ENCODE measurements around the gene FRY. TPM values are rescaled to one million over a fixed set of nuclear protein-coding genes. Genes with fewer than 3 reads are reported as not detected.
A peak's percentile ranks its signal among the peaks of the same experiment; 100 is the strongest.
"Not testable (repeated sequence)": the region's sequence is repeated elsewhere in the genome, so short reads cannot be mapped to it uniquely, and the experiment has no call there.

Gene FRY
- 9.8 TPM for total RNA-seq
- 4.8 TPM for polyA plus RNA-seq
- long read RNA-seq, donor 1, result 0 reads
- long read RNA-seq, donor 2, result 0 reads
- long read RNA-seq, donor 3, partial matches to known transcripts, result 0 of 2 reads
- long read RNA-seq, donor 3, other reads (novel, unspliced or antisense), result 0 of 2 reads
- long read RNA-seq, donor 4, result 0 reads
- long read RNA-seq, donor 5, result 0 reads
- long read RNA-seq, donor 6, result 0 reads
- long read RNA-seq, donor 7, result 0 reads
- long read RNA-seq, donor 8, result 0 reads
- long read RNA-seq, donor 9, result 0 reads
- long read RNA-seq, donor 10, partial matches to known transcripts, result 0 of 2 reads
- long read RNA-seq, donor 10, other reads (novel, unspliced or antisense), result 0 of 2 reads

GRCh38 chr13:32031025-32031814 lies at the start of gene FRY:
Gene FRY, plus strand, starts transcription at chr13:32031774. Its CDS starts 22 bp downstream, at chr13:32031796.
- H3K4me3 ChIP-seq (ENCODE audit: low read length in 2 of 2), result peak within 1 kb of the TSS; percentile 75 to 82
- peak within 1 kb of the TSS; percentile 57 to 87 for H3K27ac ChIP-seq (ENCODE audit: low read depth in 1 of 2, low read length in 1 of 2)
- DNase-seq (ENCODE audit: low read depth in 6 of 9, low spot score in 9 of 9), result peak; percentile 40 to 87 (median 62)
- H3K36me3 ChIP-seq (ENCODE audit: control insufficient read depth in 2 of 2, insufficient read depth in 2 of 2, low read length in 1 of 2), result no peaks in the 10 kb centered on the region
- peaks cover 2 to 4% of the 10 kb centered on the region in 2 donors for H3K4me1 ChIP-seq (ENCODE audit: control insufficient read depth in 2 of 2, insufficient read depth in 2 of 2, low read length in 2 of 2)
- H3K27me3 ChIP-seq (ENCODE audit: control insufficient read depth in 2 of 2, insufficient read depth in 1 of 2, low read length in 1 of 2), result peaks cover 0 to 6% of the 10 kb centered on the region in 2 donors
- under 1% methylated on average over 59 of the region's 59 CpGs for WGBS
- H3K9me3 ChIP-seq (ENCODE audit: control insufficient read depth in 2 of 2, insufficient read depth in 1 of 2, low read length in 1 of 2), result no peaks in the 10 kb centered on the region

DNA sequence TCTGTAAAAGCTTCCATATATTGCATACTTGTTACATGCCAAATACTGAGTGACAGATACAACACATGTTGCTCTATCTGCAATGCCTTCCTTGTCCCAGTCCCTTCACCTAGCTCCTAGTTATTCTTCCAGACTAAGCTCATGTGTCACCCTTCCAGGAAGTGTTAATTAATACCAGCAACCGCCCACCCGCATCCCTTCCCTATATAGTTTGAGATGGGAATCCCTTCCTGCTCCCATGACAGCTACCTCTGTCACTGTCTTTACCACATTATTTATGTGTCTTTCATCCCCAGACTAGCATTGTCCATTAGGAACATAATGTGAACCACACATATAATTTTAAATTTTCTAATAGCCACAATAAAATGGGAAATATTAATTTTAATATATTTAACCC lies 49.5 kb upstream of the FRY start:
- WGBS, result 97% methylated on average over 2 of the region's 2 CpGs
- H3K9me3 ChIP-seq (ENCODE audit: control insufficient read depth in 2 of 2, insufficient read depth in 1 of 2, low read length in 1 of 2), result no peaks in the 10 kb centered on the region
- DNase-seq (ENCODE audit: low read depth in 6 of 9, low spot score in 9 of 9), result no peak
- no peaks in the 10 kb centered on the region for H3K27me3 ChIP-seq (ENCODE audit: control insufficient read depth in 2 of 2, insufficient read depth in 1 of 2, low read length in 1 of 2)
- no peaks in the 10 kb centered on the region for H3K4me1 ChIP-seq (ENCODE audit: control insufficient read depth in 2 of 2, insufficient read depth in 2 of 2, low read length in 2 of 2)
- no peak overlapping the region for H3K4me3 ChIP-seq (ENCODE audit: low read length in 2 of 2)
- no peak overlapping the region for H3K27ac ChIP-seq (ENCODE audit: low read depth in 1 of 2, low read length in 1 of 2)
- H3K36me3 ChIP-seq (ENCODE audit: control insufficient read depth in 2 of 2, insufficient read depth in 2 of 2, low read length in 1 of 2), result no peaks in the 10 kb centered on the region

DNA sequence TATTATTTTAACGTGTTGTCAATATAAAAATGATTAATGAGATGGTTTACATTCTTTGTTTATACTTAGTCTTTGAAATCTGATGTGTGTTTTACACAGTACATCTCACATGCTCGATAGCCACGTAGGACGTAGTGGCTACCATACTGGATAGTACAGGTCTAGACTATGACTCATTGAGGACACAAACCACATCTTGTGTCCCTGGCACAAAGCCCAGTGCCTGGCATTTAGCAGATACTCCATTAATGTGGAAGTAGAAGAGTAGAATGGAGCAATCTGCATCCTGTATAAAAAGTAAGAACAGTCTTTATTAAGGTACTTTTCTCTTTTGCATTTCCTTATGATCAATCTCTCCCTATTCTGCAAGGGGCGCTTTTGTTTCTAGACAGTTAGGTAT lies 49.0 kb upstream of the FRY start:
- Histone ChIP-seq H3K27me3 (ENCODE audit: control insufficient read depth in 2 of 2, insufficient read depth in 1 of 2, low read length in 1 of 2) (no peaks in the 10 kb centered on the region), H3K9me3 (ENCODE audit: control insufficient read depth in 2 of 2, insufficient read depth in 1 of 2, low read length in 1 of 2) (no peaks in the 10 kb centered on the region), H3K36me3 (ENCODE audit: control insufficient read depth in 2 of 2, insufficient read depth in 2 of 2, low read length in 1 of 2) (no peaks in the 10 kb centered on the region), H3K4me3 (ENCODE audit: low read length in 2 of 2) (no peak overlapping the region), H3K27ac (ENCODE audit: low read depth in 1 of 2, low read length in 1 of 2) (no peak overlapping the region), H3K4me1 (ENCODE audit: control insufficient read depth in 2 of 2, insufficient read depth in 2 of 2, low read length in 2 of 2) (no peaks in the 10 kb centered on the region)
- no peak for DNase-seq (ENCODE audit: low read depth in 6 of 9, low spot score in 9 of 9)
- WGBS, result 65% methylated on average over 5 of the region's 5 CpGs

DNA sequence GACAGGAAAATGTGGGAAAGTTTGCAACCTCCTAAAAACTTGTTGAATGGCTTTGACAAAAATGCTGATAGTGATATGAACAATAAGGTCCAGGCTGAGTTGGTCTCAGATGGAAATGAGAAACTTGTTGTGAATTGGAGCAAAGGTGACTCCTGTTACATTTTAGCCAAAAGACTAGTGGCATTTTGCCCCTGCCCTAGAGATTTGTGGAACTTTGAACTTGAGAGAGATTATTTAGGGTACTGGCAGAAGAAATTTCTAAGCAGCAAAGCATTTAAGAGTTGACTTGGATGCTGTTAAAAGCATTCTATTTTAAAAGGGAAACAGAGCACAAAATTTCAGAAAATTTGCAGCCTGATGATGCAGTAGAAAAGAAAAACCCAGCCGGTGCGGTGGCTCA lies 47.9 kb upstream of the FRY start:
- not testable (repeated sequence) for H3K9me3 ChIP-seq (ENCODE audit: control insufficient read depth in 2 of 2, insufficient read depth in 1 of 2, low read length in 1 of 2); H3K36me3 ChIP-seq (ENCODE audit: control insufficient read depth in 2 of 2, insufficient read depth in 2 of 2, low read length in 1 of 2); DNase-seq (ENCODE audit: low read depth in 6 of 9, low spot score in 9 of 9); H3K4me3 ChIP-seq (ENCODE audit: low read length in 2 of 2); H3K27me3 ChIP-seq (ENCODE audit: control insufficient read depth in 2 of 2, insufficient read depth in 1 of 2, low read length in 1 of 2); H3K4me1 ChIP-seq (ENCODE audit: control insufficient read depth in 2 of 2, insufficient read depth in 2 of 2, low read length in 2 of 2); H3K27ac ChIP-seq (ENCODE audit: low read depth in 1 of 2, low read length in 1 of 2)
- WGBS, result 96% methylated on average over 2 of the region's 2 CpGs

DNA sequence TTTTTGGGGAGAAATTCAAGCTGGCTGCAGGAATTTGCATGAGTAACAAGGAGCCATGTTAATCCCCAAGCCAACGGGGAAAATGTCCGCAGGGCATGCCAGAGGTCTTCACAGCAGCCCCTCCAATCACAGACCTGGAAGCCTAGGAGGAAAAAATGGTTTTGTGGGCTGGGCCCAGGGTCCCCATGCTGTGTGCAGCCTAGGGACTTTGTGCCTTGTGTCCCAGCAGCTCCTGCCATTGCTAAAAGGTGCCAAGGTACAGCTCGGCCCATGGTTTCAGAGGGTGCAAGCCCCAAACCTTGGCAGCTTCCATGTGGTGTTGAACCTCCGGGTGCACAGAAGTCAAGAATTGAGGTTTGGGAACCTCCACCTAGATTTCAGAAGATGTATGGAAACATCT lies 47.2 kb upstream of the FRY start:
- DNase-seq (ENCODE audit: low read depth in 6 of 9, low spot score in 9 of 9); H3K4me1 ChIP-seq (ENCODE audit: control insufficient read depth in 2 of 2, insufficient read depth in 2 of 2, low read length in 2 of 2); H3K9me3 ChIP-seq (ENCODE audit: control insufficient read depth in 2 of 2, insufficient read depth in 1 of 2, low read length in 1 of 2); H3K27ac ChIP-seq (ENCODE audit: low read depth in 1 of 2, low read length in 1 of 2); H3K27me3 ChIP-seq (ENCODE audit: control insufficient read depth in 2 of 2, insufficient read depth in 1 of 2, low read length in 1 of 2); H3K36me3 ChIP-seq (ENCODE audit: control insufficient read depth in 2 of 2, insufficient read depth in 2 of 2, low read length in 1 of 2); H3K4me3 ChIP-seq (ENCODE audit: low read length in 2 of 2): not testable (repeated sequence)
- 98% methylated on average over 4 of the region's 4 CpGs for WGBS

GRCh38 chr13:31986676-31987470 lies 44.7 kb upstream of the FRY start:
- 66% methylated on average over 5 of the region's 5 CpGs for WGBS
- Histone ChIP-seq H3K4me3 (ENCODE audit: low read length in 2 of 2) (no peak overlapping the region), H3K36me3 (ENCODE audit: control insufficient read depth in 2 of 2, insufficient read depth in 2 of 2, low read length in 1 of 2) (no peaks in the 10 kb centered on the region), H3K4me1 (ENCODE audit: control insufficient read depth in 2 of 2, insufficient read depth in 2 of 2, low read length in 2 of 2) (no peaks in the 10 kb centered on the region), H3K27ac (ENCODE audit: low read depth in 1 of 2, low read length in 1 of 2) (no peak overlapping the region), H3K27me3 (ENCODE audit: control insufficient read depth in 2 of 2, insufficient read depth in 1 of 2, low read length in 1 of 2) (no peaks in the 10 kb centered on the region), H3K9me3 (ENCODE audit: control insufficient read depth in 2 of 2, insufficient read depth in 1 of 2, low read length in 1 of 2) (no peaks in the 10 kb centered on the region)
- DNase-seq (ENCODE audit: low read depth in 6 of 9, low spot score in 9 of 9), result no peak

GRCh38 chr13:31987535-31988170 lies 43.9 kb upstream of the FRY start:
- DNase-seq (ENCODE audit: low read depth in 6 of 9, low spot score in 9 of 9), result no peak
- Histone ChIP-seq H3K9me3 (ENCODE audit: control insufficient read depth in 2 of 2, insufficient read depth in 1 of 2, low read length in 1 of 2) (no peaks in the 10 kb centered on the region), H3K36me3 (ENCODE audit: control insufficient read depth in 2 of 2, insufficient read depth in 2 of 2, low read length in 1 of 2) (no peaks in the 10 kb centered on the region), H3K27ac (ENCODE audit: low read depth in 1 of 2, low read length in 1 of 2) (no peak overlapping the region), H3K4me3 (ENCODE audit: low read length in 2 of 2) (no peak overlapping the region), H3K4me1 (ENCODE audit: control insufficient read depth in 2 of 2, insufficient read depth in 2 of 2, low read length in 2 of 2) (no peaks in the 10 kb centered on the region), H3K27me3 (ENCODE audit: control insufficient read depth in 2 of 2, insufficient read depth in 1 of 2, low read length in 1 of 2) (no peaks in the 10 kb centered on the region)
- WGBS, result 64% methylated on average over 2 of the region's 2 CpGs

GRCh38 chr13:31994367-31994766 lies 37.2 kb upstream of the FRY start:
- H3K36me3 ChIP-seq (ENCODE audit: control insufficient read depth in 2 of 2, insufficient read depth in 2 of 2, low read length in 1 of 2); H3K27ac ChIP-seq (ENCODE audit: low read depth in 1 of 2, low read length in 1 of 2); H3K4me1 ChIP-seq (ENCODE audit: control insufficient read depth in 2 of 2, insufficient read depth in 2 of 2, low read length in 2 of 2); H3K4me3 ChIP-seq (ENCODE audit: low read length in 2 of 2); DNase-seq (ENCODE audit: low read depth in 6 of 9, low spot score in 9 of 9); H3K27me3 ChIP-seq (ENCODE audit: control insufficient read depth in 2 of 2, insufficient read depth in 1 of 2, low read length in 1 of 2); H3K9me3 ChIP-seq (ENCODE audit: control insufficient read depth in 2 of 2, insufficient read depth in 1 of 2, low read length in 1 of 2): not testable (repeated sequence)
- 98% methylated on average over 6 of the region's 6 CpGs for WGBS
